ENCODE measurements around the gene TRRAP. TPM values are rescaled to one million over a fixed set of nuclear protein-coding genes. Genes with fewer than 3 reads are reported as not detected.
A peak's percentile ranks its signal among the peaks of the same experiment; 100 is the strongest.

TRRAP gene
- polyA plus RNA-seq, 12 donors = 19.6 to 31.2 (median 22.1) TPM; not detected in 1

DNA sequence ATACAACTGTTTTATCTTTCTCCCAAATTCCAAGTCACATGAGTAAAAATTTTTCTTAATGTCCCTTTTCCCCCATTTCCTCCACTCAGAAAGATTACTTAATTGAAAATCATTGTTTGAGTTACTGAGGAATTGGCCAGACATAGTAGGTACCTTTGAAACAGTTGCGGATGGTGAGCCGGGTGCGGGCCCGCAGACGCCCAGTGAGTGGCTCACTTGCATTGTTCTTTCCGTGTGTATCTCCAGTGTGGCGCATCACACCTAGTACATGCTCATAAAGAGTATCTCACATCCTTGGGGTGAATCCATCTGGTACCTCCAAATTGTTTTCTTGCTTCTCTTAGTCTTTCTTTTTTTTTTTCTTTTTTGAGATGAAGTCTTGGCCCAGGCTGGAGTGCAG lies 14.3 kb downstream of the TRRAP start:
- no peak for DNase-seq

DNA sequence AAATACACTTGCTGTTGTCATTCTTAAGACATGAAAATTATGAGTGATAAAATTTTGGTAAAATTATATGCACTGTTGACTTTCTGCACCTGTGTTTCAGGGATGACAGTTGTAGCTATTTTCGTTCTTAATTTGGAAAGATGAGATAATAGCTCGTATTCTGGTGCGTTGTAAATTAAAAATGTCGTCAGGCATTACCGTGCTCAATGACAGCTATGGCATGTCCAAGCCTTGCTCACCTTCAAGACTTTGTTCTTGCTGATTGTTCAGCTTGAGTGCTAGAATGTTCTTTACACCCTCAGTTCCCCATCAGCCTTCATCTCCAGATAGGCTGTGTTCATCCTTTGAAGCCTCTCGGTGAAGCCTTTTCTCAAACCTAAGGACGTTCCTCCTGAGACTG lies 21.5 kb downstream of the TRRAP start:
- no peak for DNase-seq

DNA sequence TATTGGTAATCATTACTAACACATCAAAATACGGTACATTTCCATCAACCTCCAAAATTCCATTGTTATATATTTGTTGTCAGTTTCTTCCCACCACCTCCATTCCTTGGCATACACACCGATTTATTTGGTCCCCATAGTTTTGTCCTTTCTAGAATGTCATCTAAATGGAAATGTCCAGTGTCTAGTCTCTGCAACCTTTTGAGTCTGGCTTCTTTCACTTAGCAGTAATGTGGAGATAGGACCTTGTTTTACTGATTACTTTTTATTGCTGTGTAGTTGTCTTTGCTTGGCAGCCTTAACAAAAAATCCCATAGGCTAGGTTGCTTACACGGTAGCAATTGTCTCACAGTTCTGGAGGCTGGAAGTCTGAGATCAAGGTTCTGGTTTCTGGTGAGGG lies 22.5 kb downstream of the TRRAP start:
- DNase-seq = no peak

DNA sequence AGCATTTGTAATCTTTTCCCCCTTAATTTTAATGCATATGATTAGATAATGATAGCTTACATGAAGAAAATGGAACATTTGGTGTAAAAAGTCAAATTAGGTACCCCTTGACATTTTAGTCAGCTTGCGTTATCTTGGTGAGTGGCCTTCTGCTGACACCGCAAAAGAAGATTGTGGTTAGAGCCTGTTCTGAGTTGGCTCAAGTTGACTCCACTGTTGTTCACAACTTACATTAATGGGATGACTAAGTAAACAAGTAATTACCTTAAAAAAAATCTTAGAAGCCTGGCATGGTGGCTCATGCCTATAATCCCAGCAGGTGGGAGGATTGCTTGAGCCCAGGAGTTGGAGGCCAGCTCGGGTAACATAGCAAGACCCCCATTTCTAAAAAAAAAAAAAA lies 24.2 kb downstream of the TRRAP start:
- no peak for DNase-seq

DNA sequence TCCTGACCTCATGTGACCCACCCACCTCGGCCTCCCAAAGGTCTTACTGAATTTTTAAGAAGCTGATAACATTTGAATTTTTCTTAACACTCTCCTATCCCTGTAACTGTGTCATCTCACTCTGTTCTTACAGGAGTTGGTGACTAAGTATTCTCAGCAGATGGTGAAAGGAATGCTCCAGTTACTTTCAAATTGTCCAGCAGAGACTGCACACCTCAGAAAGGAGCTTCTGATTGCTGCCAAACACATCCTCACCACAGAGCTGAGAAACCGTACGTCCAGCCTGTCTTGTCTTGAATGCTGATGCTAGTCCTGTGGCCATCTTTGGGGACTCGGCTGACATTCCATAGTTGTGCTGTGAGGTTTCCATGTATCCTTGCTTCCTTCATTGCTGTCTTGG lies 24.9 kb downstream of the TRRAP start:
- no peak for DNase-seq

DNA sequence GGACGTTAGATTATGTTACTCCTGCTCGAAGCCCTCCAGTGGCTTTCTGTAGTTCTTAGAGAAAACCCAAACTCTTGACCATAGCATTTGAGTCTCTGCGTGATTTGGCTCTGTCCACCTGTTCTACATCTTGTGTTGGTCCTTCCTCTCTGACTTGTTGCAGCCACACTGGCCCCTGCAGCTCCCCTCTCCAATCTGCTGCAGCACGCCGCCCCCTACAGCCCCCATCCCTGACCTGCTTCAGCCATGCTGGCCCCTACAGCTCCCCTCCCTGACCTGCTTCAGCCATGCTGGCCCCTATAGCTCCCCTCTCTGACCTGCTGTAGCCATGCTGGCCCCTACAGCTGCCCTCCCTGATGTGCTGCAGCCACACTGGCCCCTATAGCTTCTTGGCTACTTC lies 29.2 kb downstream of the TRRAP start:
- DNase-seq = no peak

DNA sequence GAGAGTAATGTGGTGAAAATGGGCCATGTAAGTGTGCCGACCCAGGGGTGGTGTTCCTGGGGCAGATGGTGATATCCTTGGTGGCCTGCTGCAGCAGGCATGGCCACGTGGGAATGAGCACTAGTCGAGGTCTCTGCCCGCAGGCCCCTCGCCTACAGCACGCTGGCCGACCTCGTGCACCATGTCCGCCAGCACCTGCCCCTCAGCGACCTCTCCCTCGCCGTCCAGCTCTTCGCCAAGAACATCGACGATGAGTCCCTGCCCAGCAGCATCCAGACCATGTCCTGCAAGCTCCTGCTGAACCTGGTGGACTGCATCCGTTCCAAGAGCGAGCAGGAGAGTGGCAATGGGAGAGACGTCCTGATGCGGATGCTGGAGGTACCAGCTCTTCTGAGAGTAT lies 30.3 kb downstream of the TRRAP start:
- no peak for DNase-seq

DNA sequence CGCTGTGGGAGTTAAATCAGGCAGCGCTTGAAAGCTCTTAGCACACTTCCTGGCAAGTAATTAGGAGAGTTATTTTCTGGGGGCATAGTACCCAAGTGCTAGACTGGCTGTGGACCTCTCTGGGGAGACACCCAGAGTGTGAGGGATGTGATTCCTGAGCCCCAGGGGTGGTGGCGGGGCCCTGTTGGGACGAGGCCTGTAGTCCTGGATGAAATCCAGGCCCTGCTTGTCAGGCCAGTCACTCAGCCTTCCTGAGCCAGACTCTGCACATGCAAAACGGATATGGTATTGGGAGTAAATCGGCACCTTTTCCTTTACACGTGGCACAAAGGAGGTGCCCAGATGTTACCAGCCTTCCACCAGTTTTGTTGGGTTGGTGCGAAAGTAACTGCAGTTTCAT lies 31.2 kb downstream of the TRRAP start:
- DNase-seq = no peak

DNA sequence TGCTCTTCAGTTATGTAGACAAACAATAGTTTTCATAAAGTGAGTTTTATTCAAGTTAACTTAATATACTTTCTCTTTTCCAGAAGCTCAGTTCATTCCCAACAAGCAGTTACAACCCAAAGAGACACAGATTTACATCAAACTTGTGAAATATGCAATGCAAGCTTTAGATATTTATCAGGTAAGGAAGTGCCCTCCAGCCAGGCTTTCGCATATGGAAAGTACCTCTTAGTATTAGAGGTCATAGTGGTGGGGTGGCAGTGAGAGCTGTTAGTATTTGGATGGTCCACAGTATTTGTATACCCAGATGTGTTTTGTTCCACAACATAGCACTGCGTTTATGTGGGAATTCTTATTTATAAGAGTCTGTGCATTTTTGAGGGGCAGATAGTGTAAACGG lies 32.1 kb downstream of the TRRAP start:
- no peak for DNase-seq

DNA sequence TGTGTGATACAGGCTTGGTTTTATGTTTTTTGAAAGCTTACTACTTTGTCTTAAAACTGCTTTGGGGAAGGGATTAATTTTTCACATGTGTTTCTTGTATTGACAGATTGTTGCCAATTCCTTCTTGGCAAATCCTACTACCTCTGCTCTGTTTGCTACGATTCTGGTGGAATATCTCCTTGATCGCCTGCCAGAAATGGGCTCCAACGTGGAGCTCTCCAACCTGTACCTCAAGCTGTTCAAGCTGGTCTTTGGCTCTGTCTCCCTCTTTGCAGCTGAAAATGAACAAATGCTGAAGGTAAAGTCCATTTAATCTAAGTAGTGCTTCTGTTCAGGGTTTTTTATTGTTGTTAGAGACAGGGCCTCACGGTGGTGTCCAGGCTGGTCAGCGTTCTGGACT lies 33.6 kb downstream of the TRRAP start:
- DNase-seq = peak; percentile 43

DNA sequence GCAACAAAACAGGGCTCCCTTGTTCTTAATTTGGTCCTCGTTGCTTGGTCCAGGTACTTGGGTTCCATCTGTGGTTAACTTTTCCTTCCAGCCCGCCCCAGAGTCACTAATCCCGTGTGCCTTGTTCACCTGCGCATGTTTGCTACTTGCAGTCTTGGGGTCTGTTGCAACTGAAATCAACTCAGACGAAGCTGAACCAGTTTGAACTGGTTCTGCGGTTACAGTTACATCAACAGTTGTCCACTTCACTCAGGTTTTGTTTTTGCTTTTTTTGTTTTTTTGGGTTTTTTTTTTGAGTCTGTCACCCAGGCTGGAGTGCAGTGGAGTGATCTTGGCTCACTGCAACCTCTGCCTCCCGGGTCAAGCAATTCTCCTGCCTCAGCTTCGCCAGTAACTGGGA lies 34.7 kb downstream of the TRRAP start:
- DNase-seq = no peak

DNA sequence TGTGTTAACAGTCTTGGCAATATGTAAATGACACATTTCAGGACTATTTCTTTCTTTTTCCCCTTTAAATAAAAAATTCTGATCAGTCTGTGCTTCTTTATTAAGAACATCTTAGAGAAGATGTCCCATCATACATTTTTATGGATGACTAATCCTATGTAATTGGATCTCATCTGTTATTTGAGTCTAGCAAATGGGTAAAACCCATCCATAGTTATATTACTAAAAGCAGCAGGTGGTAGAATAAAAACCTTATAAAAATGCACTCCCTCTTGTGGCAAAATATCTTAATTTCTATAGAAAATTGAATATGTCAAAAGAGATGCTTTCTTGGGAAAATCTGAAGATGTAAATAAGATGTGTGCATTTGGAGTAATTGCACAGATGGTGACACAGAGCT lies 35.3 kb downstream of the TRRAP start:
- no peak for DNase-seq

DNA sequence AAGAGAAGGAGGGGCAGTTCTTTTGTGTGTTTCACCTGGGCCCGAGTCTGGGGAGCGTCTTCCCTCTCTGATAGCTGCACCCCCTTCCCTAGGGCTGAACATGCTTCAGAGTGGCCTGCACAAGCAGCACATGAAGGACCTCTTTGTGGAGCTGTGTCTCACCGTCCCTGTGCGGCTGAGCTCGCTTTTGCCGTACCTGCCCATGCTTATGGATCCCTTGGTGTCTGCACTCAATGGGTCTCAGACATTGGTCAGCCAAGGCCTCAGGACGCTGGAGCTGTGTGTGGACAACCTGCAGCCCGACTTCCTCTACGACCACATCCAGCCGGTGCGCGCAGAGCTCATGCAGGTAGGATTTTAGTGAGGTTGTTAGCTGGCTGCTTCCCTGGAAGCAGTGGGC lies 39.0 kb downstream of the TRRAP start:
- DNase-seq = no peak

DNA sequence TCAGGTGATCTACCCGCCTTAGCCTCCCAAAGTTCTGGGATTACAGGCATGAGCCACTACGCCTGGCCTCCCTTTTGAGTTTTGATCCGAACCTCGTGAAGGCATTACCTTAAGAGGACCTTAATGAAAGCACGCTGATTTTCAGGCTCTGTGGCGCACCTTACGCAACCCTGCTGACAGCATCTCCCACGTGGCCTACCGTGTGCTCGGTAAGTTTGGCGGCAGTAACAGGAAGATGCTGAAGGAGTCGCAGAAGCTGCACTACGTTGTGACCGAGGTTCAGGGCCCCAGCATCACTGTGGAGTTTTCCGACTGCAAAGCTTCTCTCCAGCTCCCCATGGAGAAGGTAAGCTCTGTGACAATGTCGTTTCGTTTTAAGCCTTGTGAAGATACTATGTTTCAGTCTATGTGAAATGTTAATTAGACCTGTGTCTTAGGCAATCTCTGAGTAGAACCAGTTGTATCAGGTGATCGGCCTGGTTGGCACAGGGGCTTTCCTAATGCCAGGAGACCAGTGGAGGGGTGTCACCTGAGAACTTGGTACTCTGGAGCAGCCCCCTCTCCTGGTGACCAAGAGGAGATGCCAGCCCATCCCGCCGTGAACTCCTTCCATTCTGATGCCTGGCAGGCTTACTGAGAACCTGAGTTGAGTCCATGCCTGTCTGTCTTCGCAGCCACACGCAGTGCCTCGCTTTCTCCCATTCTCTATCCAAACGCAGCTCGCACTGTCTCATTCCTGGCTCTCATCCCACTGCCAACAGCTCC lies 43.5 kb downstream of the TRRAP start:
- no peak for DNase-seq

DNA sequence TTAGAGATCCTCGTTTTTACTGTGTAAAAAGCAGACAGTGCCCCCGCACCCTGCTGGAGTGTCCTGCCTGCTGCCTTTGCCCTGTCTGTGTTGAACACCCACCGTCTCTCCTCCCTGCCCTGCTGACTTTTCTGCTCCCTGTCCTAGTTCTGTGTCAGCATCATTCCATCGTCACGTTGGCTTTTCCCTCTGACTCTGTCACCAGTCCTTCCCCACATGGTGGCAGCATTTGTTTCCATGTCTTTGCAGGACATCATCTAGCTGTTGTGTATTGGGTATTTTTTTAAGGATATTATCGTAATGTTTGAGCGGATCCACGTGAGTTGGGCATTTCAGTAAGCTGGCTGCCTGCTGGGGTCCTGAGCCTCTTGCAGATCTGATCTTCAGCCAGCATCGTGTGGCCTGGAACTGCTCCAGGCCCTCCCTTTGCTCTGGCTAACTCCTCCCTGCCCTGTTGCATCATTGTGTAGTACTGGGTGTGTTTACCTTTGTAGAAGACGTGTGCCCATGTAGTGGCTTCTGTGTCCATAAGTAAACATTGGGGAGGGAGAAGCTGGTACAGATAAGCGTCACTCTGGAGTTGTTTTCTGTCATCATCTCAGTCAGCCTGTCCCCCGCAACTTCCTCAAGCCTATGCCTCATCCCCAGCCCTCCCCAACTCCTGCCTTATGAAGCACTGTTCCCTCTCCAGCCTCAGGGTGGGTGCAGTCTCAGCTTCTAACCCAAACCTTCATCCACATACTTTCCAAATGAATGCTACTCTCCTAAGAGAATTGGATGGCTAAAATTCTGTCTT lies 44.3 kb downstream of the TRRAP start:
- DNase-seq = no peak

DNA sequence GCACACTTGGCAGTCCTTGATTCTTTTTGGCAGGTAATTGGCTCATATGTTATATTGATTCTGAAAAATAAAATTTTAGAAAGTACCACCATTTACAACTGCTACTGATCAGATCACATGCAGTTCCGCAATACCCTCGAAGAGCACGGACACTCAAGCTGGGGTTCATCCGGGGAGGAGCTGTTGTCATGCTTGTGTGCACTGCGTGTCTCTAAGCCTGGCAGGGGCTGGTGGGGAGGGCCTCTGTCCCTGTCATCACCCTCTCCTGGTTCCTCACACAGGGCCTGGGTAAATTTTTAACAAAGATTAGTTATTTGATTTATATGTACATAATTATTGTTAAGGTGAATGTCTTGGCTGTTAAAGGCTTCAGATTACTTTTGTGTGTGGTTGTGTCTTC lies 45.2 kb downstream of the TRRAP start:
- DNase-seq = no peak

DNA sequence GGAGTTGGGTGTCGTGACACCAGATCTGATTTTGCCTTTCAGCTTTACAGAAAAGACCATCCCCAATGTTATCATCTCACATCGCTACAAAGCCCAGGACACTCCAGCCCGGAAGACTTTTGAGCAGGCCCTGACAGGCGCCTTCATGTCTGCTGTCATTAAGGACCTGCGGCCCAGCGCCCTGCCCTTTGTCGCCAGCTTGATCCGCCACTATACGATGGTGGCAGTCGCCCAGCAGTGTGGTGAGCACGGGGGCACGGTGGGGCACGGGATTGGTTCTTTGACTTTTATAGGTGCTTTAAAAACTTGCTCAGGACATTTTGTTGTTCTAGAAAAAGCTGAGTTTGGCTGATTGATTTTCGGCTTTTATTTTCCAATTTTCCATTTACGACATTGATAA lies 48.8 kb downstream of the TRRAP start:
- no peak for DNase-seq

DNA sequence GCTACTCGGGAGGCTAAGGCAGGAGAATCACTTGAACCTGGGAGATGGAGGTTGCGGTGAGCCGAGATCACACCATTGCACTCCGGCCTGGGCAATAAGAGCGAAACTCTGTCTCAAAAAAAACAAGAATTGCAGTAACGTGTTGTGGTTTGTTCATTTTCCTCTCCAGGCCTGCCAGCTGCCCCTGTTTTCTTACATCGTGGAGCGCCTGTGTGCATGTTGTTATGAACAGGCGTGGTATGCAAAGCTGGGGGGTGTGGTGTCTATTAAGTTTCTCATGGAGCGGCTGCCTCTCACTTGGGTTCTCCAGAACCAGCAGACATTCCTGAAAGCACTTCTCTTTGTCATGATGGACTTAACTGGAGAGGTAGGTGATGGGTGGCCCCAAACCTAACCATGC lies 52.1 kb downstream of the TRRAP start:
- no peak for DNase-seq

DNA sequence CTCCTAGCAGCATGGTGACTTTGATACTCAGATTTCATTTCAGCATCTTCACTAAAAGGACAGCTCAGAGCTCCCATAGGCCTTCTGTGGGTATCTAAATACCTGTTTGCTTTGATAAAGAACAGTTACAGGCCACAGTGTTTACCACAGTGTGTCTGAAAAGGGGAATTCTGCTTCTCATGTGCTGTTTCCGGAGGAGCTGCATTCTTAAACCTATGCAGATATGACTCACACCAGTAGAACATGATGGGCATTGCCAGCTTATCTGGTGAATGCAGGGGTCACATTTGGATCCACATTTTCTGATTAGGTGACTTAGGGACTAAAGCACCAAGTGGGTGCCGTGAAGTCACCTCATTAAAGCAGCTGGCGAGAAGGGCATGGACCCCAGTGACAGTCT lies 52.6 kb downstream of the TRRAP start:
- no peak for DNase-seq

DNA sequence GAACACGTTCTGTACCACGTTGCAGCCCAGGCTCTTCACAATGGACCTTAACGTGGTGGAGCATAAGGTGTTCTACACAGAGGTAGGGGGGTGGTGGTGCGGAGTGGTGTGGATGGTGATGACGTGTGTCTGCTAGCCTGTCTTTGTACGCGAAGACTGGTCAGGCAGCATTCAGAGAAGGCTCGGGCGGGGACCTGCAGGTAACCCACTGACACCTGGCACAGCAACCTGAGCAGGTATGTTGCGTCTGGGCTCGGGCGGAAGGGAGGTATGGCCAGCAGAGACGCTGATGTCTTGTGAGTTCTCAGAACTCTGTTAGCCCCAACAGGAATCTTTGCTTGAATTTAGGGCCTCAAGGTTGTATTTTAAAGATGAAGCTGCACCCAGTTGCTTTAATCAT lies 55.0 kb downstream of the TRRAP start:
- DNase-seq = no peak

DNA sequence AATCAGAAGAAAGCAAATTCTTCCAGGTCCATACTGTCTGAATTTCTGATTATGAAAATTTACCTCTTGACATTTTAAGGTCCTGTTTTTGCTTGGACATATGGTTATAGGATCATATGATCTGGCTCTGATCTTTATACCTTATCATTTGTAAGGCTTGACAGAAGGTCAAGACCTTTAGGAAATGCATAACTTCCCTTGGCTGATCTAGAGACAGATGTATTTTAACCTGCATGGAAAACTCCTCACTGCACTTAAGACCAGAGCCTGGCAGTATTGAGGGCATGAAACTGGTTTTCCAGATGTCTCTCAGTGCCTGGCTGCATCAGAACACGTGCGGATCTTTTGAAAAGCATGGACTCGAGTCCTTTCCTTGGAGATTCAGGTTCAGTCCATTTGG lies 55.9 kb downstream of the TRRAP start:
- no peak for DNase-seq

DNA sequence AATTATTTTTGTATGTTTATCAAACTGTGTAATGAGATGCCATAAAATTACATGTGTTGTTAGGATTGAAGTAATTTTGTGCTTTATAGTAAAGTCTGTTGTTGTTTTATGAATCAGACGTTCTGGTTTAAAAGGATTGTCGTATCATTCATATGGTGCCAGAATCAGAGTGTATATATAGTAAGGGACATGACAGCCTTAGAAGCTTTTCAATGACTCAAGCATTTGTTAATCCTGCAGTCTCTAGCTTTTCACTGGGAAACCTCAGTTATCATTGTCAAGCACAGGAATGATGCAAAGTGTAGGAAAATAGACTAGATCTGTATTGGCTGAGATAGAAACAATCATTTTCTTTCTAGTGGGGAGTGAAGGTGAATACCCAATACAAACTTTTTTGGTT lies 57.5 kb downstream of the TRRAP start:
- DNase-seq = no peak

DNA sequence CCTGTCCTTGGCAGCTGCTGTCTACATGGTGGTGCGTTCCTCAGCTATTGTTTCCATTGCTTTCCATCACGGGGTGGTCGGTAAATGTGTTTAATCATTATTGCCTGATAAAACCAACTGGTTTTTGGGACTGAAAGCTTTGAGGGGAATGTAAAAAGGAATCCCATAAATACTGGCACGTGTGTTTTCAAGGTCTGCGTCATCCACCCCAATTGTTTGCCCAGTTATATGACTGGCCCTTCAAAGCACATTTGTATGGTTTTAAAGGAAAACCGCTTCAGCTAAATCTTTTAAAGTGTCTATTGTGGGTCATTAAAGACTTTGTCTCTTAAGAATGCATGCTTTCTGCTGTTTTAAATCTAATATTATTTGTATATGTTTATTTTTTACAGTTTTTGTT lies 65.0 kb downstream of the TRRAP start:
- no peak for DNase-seq

DNA sequence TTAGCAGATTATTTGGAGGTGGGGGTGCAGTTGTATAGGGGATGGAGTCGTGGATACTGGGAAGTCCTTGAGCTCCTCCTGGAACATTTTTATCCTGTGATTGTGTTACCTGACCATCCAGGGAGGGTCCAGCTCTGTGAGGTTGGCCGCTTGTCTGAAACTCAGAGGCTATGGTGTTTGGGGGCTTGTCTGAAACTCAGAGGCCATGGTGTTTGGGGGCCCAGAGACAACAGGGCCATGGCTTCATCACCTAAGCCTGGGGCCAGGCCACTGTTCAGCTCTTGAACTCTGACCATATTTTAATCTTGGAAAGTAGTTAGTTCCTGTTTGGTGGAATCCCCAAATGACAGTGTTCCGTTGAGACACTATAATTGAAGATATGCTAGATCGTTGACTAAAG lies 66.1 kb downstream of the TRRAP start:
- DNase-seq = no peak

Data from muscle of arm (tissue), 12 donors.